DND-41 (cell line): ENCODE data around the gene SNAP29.

Experiments used
- ATAC-seq: fragments of 200-7000 bp; cut with Tn5 transposase; 3 replicates; pipeline ENCODE4 v1.9.1; 2021; ENCODE audit warnings: low read depth; ENCODE audit not compliant: insufficient read depth
- DNase-seq: peaks from one replicate; pipeline ENCODE4 v3.0.0-alpha.2; 2020
- H2AFZ ChIP-seq: 2 replicates; pipeline ENCODE4 v1.6.0; 2012; ENCODE audit warnings: low read depth, low read length
- H3K27ac ChIP-seq: 2 replicates; pipeline ENCODE4 v1.5.1; 2012; ENCODE audit warnings: low read length, inconsistent platforms
- H3K27me3 ChIP-seq: fragments of 200-600 bp; sonication (generic); 2 replicates; pipeline ENCODE4 v1.6.0; 2012; ENCODE audit warnings: low read length, mild to moderate bottlenecking, inconsistent platforms; ENCODE audit not compliant: insufficient read depth, poor library complexity
- H3K36me3 ChIP-seq: 2 replicates; pipeline ENCODE4 v1.5.1; 2012; ENCODE audit warnings: low read length, inconsistent platforms; ENCODE audit not compliant: insufficient read depth
- H3K4me1 ChIP-seq: 2 replicates; pipeline ENCODE4 v1.5.1; 2012; ENCODE audit warnings: mild to moderate bottlenecking, low read length; ENCODE audit not compliant: insufficient read depth
- H3K4me2 ChIP-seq: 2 replicates; pipeline ENCODE4 v1.6.0; 2012; ENCODE audit warnings: mild to moderate bottlenecking, moderate library complexity, low read length, inconsistent platforms; ENCODE audit not compliant: insufficient read depth
- H3K4me3 ChIP-seq, 2 experiments: fragments of 200-600 bp in 1 of 2; shearing (Covaris generic) in 1 of 2; 2 replicates each; pipeline ENCODE4 v1.5.1; 2012 to 2016; ENCODE audit warnings: inconsistent platforms in 2 of 2, low read length in 2 of 2, mild to moderate bottlenecking in 2 of 2, low read depth in 1 of 2, moderate library complexity in 1 of 2
- H3K79me2 ChIP-seq: 2 replicates; pipeline ENCODE4 v1.6.0; 2012; ENCODE audit warnings: low read length, inconsistent platforms; ENCODE audit not compliant: insufficient read depth
- H3K9ac ChIP-seq: 2 replicates; pipeline ENCODE4 v1.6.0; 2012; ENCODE audit warnings: low read depth, mild to moderate bottlenecking, inconsistent platforms, low read length, moderate library complexity
- H3K9me3 ChIP-seq: 2 replicates; pipeline ENCODE4 v1.5.1; 2012; ENCODE audit warnings: low read length, moderate library complexity, mild to moderate bottlenecking, inconsistent platforms; ENCODE audit not compliant: insufficient read depth, severe bottlenecking
- H4K20me1 ChIP-seq: 2 replicates; pipeline ENCODE4 v1.6.0; 2012; ENCODE audit warnings: low read length; ENCODE audit not compliant: insufficient read depth
- CTCF ChIP-seq: IDR thresholded peaks from 2 replicates; pipeline ENCODE4 v1.5.1; 2012; ENCODE audit warnings: borderline replicate concordance, low read length, moderate library complexity, mild to moderate bottlenecking; ENCODE audit not compliant: poor library complexity, severe bottlenecking; ENCODE audit errors: extremely low read depth
- EZH2 ChIP-seq: IDR thresholded peaks from 3 replicates; pipeline ENCODE4 v1.6.1; 2012; ENCODE audit warnings: borderline replicate concordance, low read depth, mild to moderate bottlenecking, moderate library complexity, low read length, inconsistent platforms; ENCODE audit not compliant: severe bottlenecking

SNAP29 gene

GRCh38 chr22:20852076-20852475 lies 6.7 kb upstream of the SNAP29 start:
- Histone ChIP-seq H4K20me1 (peaks cover 68% of the 10 kb centered on the region), H3K4me2 (no peak overlapping the region), H3K27ac (no peak overlapping the region), H3K4me3 (no peak overlapping the region), H3K4me1 (peaks cover 7% of the 10 kb centered on the region), H2AFZ (no peak overlapping the region), H3K36me3 (no peaks in the 10 kb centered on the region), H3K27me3 (no peaks in the 10 kb centered on the region), H3K9ac (no peak overlapping the region), H3K79me2 (peaks cover 94% of the 10 kb centered on the region), H3K9me3 (no peaks in the 10 kb centered on the region)
- ATAC-seq (no peak), DNase-seq (no peak)
- peak; percentile 18 for TF ChIP-seq CTCF
- TF ChIP-seq EZH2 = no peak

DNA sequence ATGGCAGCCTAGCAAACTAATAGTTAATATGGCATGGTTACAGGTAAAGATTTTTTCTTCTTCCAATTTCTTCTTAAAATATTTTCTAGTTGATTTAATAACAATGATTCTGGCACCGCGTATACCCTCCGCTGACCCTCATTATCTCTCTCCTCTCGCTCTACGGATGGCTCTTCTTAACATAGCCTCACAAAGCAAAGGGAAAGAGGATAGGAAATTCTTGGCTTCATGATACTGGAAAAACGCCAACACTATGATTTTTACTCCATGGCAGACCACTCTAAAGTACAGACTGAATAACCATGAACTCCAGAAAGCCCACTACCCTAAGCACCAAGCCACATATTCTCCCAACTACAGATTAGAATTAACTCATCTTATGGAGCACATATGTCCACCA lies 6.3 kb upstream of the SNAP29 start:
- no peak for ATAC-seq
- no peak for DNase-seq
- Histone ChIP-seq H3K9me3 (no peaks in the 10 kb centered on the region), H3K27ac (no peak overlapping the region), H3K4me3 (no peak overlapping the region), H3K27me3 (no peaks in the 10 kb centered on the region), H3K4me1 (peaks cover 11% of the 10 kb centered on the region), H3K36me3 (no peaks in the 10 kb centered on the region), H2AFZ (no peak overlapping the region), H3K9ac (no peak overlapping the region), H4K20me1 (peaks cover 72% of the 10 kb centered on the region), H3K79me2 (peaks cover 94% of the 10 kb centered on the region), H3K4me2 (no peak overlapping the region)
- TF ChIP-seq CTCF = no peak

DNA sequence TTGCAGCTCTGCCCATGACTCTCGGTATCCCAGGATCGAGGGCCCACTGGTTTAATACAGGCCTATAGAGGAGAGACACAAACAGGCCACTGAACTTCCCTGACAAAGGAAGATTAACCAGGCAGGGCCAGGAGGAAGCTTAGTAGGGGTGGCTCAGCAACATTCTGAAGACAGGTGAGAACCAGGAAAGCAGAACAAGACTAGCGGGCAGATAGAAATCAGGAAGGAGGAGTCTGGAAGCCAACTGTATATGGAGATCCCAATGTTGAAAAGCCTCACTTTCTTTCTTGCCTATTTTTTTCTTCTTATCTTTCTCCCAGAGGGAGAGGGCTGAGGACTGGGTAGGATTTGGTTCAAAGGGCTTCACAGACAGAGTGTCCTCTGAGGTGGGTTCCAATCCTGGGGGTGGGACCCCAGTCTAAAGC lies 5.6 kb upstream of the SNAP29 start:
- Histone ChIP-seq H3K36me3 (no peaks in the 10 kb centered on the region), H3K27me3 (no peaks in the 10 kb centered on the region), H3K4me2 (no peak overlapping the region), H3K27ac (no peak overlapping the region), H2AFZ (no peak overlapping the region), H3K9me3 (no peaks in the 10 kb centered on the region), H3K4me1 (peaks cover 16% of the 10 kb centered on the region), H3K79me2 (peaks cover 94% of the 10 kb centered on the region), H3K4me3 (no peak overlapping the region), H4K20me1 (peaks cover 77% of the 10 kb centered on the region), H3K9ac (no peak overlapping the region)
- ATAC-seq = no peak
- no peak for DNase-seq
- no peak for TF ChIP-seq CTCF
- TF ChIP-seq EZH2 = no peak

DNA sequence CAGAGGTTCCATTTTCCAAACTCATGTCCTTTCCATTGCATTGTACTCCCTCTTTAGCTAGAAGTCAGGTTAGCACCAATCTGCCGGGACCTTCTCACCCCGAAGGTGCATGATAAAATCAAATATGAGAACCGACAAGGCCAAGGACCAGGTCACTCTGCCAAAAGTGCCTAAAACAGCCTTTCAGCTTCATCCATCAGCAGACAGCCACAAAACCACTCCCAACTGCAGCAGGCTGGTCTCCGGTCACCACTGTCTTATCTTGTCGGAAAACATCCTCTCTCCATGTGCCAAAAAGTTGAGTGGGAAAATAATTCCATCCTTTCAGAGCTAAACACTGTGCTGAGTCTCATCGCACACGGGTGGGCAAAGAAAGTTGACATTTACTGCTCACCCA lies 1.6 kb upstream of the SNAP29 start:
- Histone ChIP-seq H2AFZ (no peak overlapping the region), H3K4me1 (peaks cover 33% of the 10 kb centered on the region), H3K9me3 (no peaks in the 10 kb centered on the region), H3K4me2 (peak overlapping the region; percentile 91), H3K27me3 (no peaks in the 10 kb centered on the region), H3K36me3 (peaks cover 4% of the 10 kb centered on the region; the same call in 1 of the 2 replicates), H3K4me3 (peak overlapping the region in 1 of 2 experiments; percentile 84; a peak in 3 of 4 replicates), H3K9ac (peak overlapping the region; percentile 79), H3K79me2 (peaks cover 87% of the 10 kb centered on the region), H3K27ac (peak overlapping the region; percentile 72; the same call in 1 of the 2 replicates), H4K20me1 (peaks cover 50% of the 10 kb centered on the region)
- no peak for DNase-seq
- no peak for ATAC-seq
- TF ChIP-seq CTCF (no peak), EZH2 (no peak)
